Brain microvascular endothelial cell (primary cell): ENCODE data around the gene DTX4.

Experiments used
- DNase-seq: peaks from one replicate; pipeline ENCODE4 v3.0.0-alpha.2; 2020
- H3K27ac ChIP-seq: fragments of 250-450 bp; sonication (Bioruptor Pico); 2 replicates; pipeline ENCODE4 v1.5.1; 2020; ENCODE audit warnings: mild to moderate bottlenecking, moderate library complexity
- H3K27me3 ChIP-seq: fragments of 250-450 bp; sonication (Bioruptor Pico); replicated peaks from 2 replicates; pipeline ENCODE4 v1.5.1; 2020; ENCODE audit warnings: mild to moderate bottlenecking
- H3K36me3 ChIP-seq: fragments of 250-450 bp; sonication (Bioruptor Pico); replicated peaks from 2 replicates; pipeline ENCODE4 v1.5.1; 2020; ENCODE audit warnings: mild to moderate bottlenecking
- H3K4me3 ChIP-seq: 2 replicates; pipeline ENCODE4 v1.5.1; 2011; ENCODE audit warnings: low read depth, mild to moderate bottlenecking, control low read depth, low read length, moderate library complexity
- CTCF ChIP-seq: IDR thresholded peaks from 2 replicates; pipeline ENCODE4 v1.5.1; 2011; ENCODE audit warnings: low read depth, mild to moderate bottlenecking, moderate library complexity, low read length, control low read depth, inconsistent platforms; ENCODE audit errors: missing control alignments
- in situ Hi-C: cut with HindIII; loops from 2 replicates; pipeline ENCODE4 v1.10.0; 2017; ENCODE audit warnings: low sequenced_read_pairs, low pct_ligation_motif_present

The DTX4 gene

DNA sequence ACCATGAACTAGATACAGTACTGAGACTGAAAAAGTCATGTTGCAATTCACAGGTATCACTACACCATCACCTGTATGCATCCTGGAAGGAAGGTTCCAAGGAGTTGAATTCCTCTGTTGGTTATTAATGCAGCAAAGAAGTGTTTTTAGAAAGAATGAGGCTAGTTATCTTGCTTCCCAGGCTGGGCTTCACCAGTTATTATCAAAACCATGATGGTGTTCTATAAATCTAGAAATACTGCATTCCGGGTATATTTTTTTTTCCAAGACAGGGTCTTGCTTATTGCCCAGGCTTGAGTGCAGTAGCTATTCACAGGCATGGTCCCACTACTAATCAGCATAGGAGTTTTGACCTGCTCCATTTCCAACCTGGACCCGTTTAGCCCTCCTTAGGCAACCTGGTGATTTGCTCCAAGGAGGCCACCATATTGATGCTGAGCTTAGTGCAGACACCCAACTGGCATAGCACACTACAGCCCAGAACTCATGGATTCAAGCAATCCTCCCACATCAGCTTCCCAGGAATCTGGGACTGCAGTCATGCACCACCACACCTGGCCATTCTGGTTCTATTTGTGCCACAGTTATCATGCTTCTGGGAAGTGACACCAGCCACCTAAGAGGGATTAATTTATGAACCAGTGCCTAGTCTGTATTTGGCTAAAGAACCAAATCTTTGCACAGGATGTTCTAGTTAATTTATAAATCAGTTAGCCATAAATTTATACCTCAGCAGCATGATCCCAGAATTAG is 42.4 kb downstream of the DTX4 start:
- no peak for TF ChIP-seq CTCF
- in situ Hi-C loops = no loop called here
- H3K27ac ChIP-seq = no peak overlapping the region
- no peak overlapping the region for H3K4me3 ChIP-seq
- no peak for DNase-seq
- H3K27me3 ChIP-seq = no peaks in the 10 kb centered on the region
- H3K36me3 ChIP-seq = no peaks in the 10 kb centered on the region

- no peak for TF ChIP-seq CTCF
- Histone ChIP-seq H3K36me3 (no peaks in the 10 kb centered on the region), H3K27ac (no peak overlapping the region), H3K27me3 (no peaks in the 10 kb centered on the region), H3K4me3 (no peak overlapping the region)
- in situ Hi-C loops = no loop called here
- no peak for DNase-seq
These were observed 45.0 kb downstream of the DTX4 start for GRCh38 chr11:59216641-59217564.

GRCh38 chr11:59218319-59218718 is 46.4 kb downstream of the DTX4 start:
- H3K27ac ChIP-seq = no peak overlapping the region

DNA sequence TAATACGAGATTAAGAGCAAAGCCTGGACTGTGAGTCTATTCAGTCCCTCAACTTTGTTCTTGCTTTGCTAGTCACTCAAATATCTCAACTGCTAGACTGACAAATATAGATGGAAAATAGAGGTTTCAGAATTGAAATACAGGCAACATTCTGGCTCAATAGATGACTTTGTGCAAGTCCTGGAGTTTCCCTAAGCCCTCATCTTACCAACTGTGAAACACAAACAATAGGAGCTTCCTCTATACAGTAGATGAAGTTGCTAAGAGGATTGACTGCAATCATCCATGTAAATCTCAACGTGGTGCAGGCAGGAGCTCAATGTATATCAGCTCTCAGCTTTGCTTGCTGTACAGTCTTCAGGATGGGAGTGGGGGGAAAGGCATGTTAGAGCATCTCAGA is 47.0 kb downstream of the DTX4 start:
- Histone ChIP-seq H3K36me3 (no peaks in the 10 kb centered on the region), H3K27me3 (no peaks in the 10 kb centered on the region), H3K4me3 (no peak overlapping the region), H3K27ac (no peak overlapping the region)
- in situ Hi-C loops = no loop called here
- TF ChIP-seq CTCF = no peak
- DNase-seq = no peak

More at GRCh38 chr11:59218319-59218718, 46.4 kb downstream of the DTX4 start:
- H3K4me3 ChIP-seq = no peak overlapping the region
- in situ Hi-C loops = no loop called here
- no peaks in the 10 kb centered on the region for H3K36me3 ChIP-seq
- TF ChIP-seq CTCF = no peak
- H3K27me3 ChIP-seq = no peaks in the 10 kb centered on the region
- DNase-seq = no peak

DNA sequence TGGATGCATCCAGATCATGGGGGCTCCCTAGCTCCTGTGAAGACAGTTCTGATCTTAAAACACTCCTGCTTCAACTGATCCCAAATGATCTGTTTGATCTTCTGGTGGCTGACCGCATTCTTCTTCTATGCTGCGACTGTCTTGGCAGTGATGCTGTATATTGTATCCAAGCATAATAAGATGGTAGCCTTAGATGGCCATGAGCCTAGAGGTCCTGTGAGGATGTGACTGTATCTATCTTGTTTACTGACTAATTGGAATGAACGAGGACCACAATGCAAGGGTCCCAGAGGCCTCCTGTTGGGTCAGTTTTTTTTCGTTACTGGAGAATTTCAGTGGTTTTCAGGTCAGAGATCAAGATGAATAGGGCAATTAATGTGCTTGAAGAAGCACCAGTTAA is 47.9 kb downstream of the DTX4 start:
- in situ Hi-C loops = no loop called here
- Histone ChIP-seq H3K4me3 (no peak overlapping the region), H3K27me3 (no peaks in the 10 kb centered on the region), H3K27ac (no peak overlapping the region), H3K36me3 (no peaks in the 10 kb centered on the region)
- no peak for DNase-seq
- no peak for TF ChIP-seq CTCF
